ENCODE measurements around the gene SEPTIN8. TPM values are rescaled to one million over a fixed set of nuclear protein-coding genes. Genes with fewer than 3 reads are reported as not detected.

Gene SEPTIN8
- total and polyA plus RNA-seq, 10 of the 15 experiments (the other 5 are each of a cell fraction or from before 2014, with no cell fraction given) = 6.1 to 96.1 (median 29.4) TPM

DNA sequence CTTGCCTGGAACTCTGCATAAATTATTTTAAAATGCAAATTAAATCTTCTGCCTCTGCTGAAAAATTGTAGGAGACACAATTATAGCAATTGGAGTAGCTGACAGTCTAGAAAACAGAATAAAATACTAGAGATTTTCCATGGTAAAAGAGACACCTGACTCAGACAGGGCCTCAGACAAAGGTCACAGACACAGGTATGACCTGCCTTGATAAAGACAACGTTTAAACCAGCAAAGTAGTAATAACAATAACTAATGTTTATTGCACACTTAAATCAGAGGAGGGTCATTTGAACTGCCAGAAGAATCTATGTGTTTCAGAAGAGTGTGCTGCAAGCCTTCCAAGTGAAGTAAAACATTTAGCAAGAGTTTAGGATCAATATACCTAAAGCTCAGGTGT, 40.0 kb upstream of the SEPTIN8 start:
- ChIA-PET RAD21 (ENCODE audit: unreplicated experiment) (interaction anchor here (0.7 to 7.7 kb wide), 14 partner anchors 8 to 316 kb away, joined by 3 to 106 read pairs (median 4); no protein-coding TSS in a partner anchor), CTCF (interaction anchor here (1.2 to 7.7 kb wide), 11 partner anchors 9 to 431 kb away, joined by 4 to 159 read pairs (median 31); partner anchors contain the start of gene CCNI2), SMC1A (ENCODE audit: uncharacterized antibody, unreplicated experiment) (interaction anchor here (0.8 to 10.9 kb wide), 14 partner anchors 8 to 582 kb away, joined by 3 to 129 read pairs (median 4); partner anchors contain the start of gene IL13), POLR2A (interaction anchor here (1.1 to 6.2 kb wide), 2 partner anchors 10 to 69 kb away, joined by 3 to 41 read pairs; partner anchors contain the start of gene CCNI2)
- no peak for ATAC-seq
- Histone ChIP-seq H3K36me3 (ENCODE audit: control insufficient read depth in 2 of 2, insufficient read depth in 2 of 2, low read length in 1 of 2) (no peaks in the 10 kb centered on the region), H3K27ac (ENCODE audit: control insufficient read depth, insufficient read depth) (no peak overlapping the region), H3K79me2 (ENCODE audit: control insufficient read depth, insufficient read depth, low read length) (no peaks in the 10 kb centered on the region), H3K4me1 (ENCODE audit: control insufficient read depth, insufficient read depth, low read length) (no peaks in the 10 kb centered on the region; the same call in 1 of the 2 replicates), H3K9me3 (replicated peaks; ENCODE audit: control insufficient read depth, insufficient read depth, low read length) (no peaks in the 10 kb centered on the region; the same call in 2 of the 3 replicates), H3K27me3 (replicated peaks in 1 of 2; ENCODE audit: control insufficient read depth in 2 of 2, insufficient read depth in 2 of 2, low read length in 1 of 2) (peaks cover 0 to 8% of the 10 kb centered on the region in 2 experiments; a peak in 2 of 4 replicates), H3K4me3 (no peak overlapping the region), H2AFZ (ENCODE audit: control insufficient read depth, low read depth, low read length) (no peak overlapping the region), H3K4me2 (ENCODE audit: control insufficient read depth, insufficient read depth) (no peak overlapping the region), H3K9ac (ENCODE audit: control insufficient read depth, insufficient read depth, low read length) (no peak overlapping the region), H4K20me1 (ENCODE audit: control insufficient read depth, insufficient read depth) (no peaks in the 10 kb centered on the region)
- intact Hi-C loops (cut with micrococcal nuclease; ENCODE audit: unreplicated experiment) (no loop called here), in situ Hi-C loops (cut with MboI) (loop anchor here (5.0 kb wide), 1 partner anchor 430 kb away; no protein-coding TSS in a partner anchor)
- TF ChIP-seq HDAC6 (IDR thresholded peaks at IDR 0.05; ENCODE audit: unreplicated experiment) = no peak
- 0% methylated on average over 1 of the region's 1 CpG for WGBS (ENCODE audit: insufficient coverage, insufficient replicate concordance, low lambda C conversion rate, missing lambda C conversion rate)
- no TSS peak for BruUV-seq (replicated peaks)
- no peak for DNase-seq (ENCODE audit: low read depth, low spot score)
- no peak for FAIRE-seq

DNA sequence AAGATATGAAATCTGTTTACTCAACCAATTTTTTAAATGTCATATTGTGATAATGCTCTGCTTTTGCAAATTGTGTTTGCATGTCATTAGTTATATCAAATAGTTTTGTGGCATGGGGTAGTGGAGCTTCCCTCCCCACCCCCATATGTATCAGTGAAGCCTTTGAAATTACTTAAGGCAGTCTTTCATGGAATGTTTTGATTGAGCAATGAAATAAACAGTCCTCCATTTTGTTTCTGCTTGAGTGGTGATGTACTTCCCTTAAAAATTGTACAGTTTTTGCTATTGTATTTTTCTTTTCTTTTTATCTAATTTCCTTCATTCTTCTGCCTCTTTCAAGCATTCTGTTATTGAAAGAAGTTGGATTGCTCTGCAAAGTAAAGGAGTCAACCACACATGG, 39.5 kb upstream of the SEPTIN8 start:
- no peak overlapping the region for H2AFZ ChIP-seq (ENCODE audit: control insufficient read depth, low read depth, low read length)
- no peak for FAIRE-seq
- no peaks in the 10 kb centered on the region for H3K79me2 ChIP-seq (ENCODE audit: control insufficient read depth, insufficient read depth, low read length)
- no TSS peak for BruUV-seq (replicated peaks)
- no peaks in the 10 kb centered on the region for H4K20me1 ChIP-seq (ENCODE audit: control insufficient read depth, insufficient read depth)
- ATAC-seq = no peak
- CTCF ChIA-PET = interaction anchor here (1.2 to 7.7 kb wide), 6 partner anchors 9 to 430 kb away, joined by 4 to 159 read pairs (median 33); no protein-coding TSS in a partner anchor
- RAD21 ChIA-PET (ENCODE audit: unreplicated experiment) = interaction anchor here (1.2 to 7.7 kb wide), 4 partner anchors 8 to 80 kb away, joined by 4 to 106 read pairs (median 11); no protein-coding TSS in a partner anchor
- H3K27ac ChIP-seq (ENCODE audit: control insufficient read depth, insufficient read depth) = no peak overlapping the region
- peaks cover 0 to 11% of the 10 kb centered on the region in 2 experiments; a peak in 2 of 4 replicates for H3K27me3 ChIP-seq (replicated peaks in 1 of 2; ENCODE audit: control insufficient read depth in 2 of 2, insufficient read depth in 2 of 2, low read length in 1 of 2)
- no peak for DNase-seq (ENCODE audit: low read depth, low spot score)
- POLR2A ChIA-PET = interaction anchor here (6.2 kb wide), 1 partner anchor 9 kb away, joined by 41 read pairs; no protein-coding TSS in a partner anchor
- H3K4me3 ChIP-seq = no peak overlapping the region
- in situ Hi-C loops (cut with MboI) (loop anchor here (5.0 kb wide), 1 partner anchor 429 kb away; no protein-coding TSS in a partner anchor), intact Hi-C loops (cut with micrococcal nuclease; ENCODE audit: unreplicated experiment) (no loop called here)
- H3K9me3 ChIP-seq (replicated peaks; ENCODE audit: control insufficient read depth, insufficient read depth, low read length) = no peaks in the 10 kb centered on the region; the same call in 2 of the 3 replicates
- SMC1A ChIA-PET (ENCODE audit: uncharacterized antibody, unreplicated experiment) = interaction anchor here (1.0 to 10.9 kb wide), 7 partner anchors 7 to 305 kb away, joined by 3 to 129 read pairs (median 55); no protein-coding TSS in a partner anchor
- no peak overlapping the region for H3K9ac ChIP-seq (ENCODE audit: control insufficient read depth, insufficient read depth, low read length)
- no peaks in the 10 kb centered on the region for H3K36me3 ChIP-seq (ENCODE audit: control insufficient read depth in 2 of 2, insufficient read depth in 2 of 2, low read length in 1 of 2)
- H3K4me2 ChIP-seq (ENCODE audit: control insufficient read depth, insufficient read depth) = no peak overlapping the region
- H3K4me1 ChIP-seq (ENCODE audit: control insufficient read depth, insufficient read depth, low read length) = no peaks in the 10 kb centered on the region; the same call in 1 of the 2 replicates
- no peak for TF ChIP-seq MTA2 (IDR thresholded peaks at IDR 0.05; ENCODE audit: low read depth)
- TF ChIP-seq MYB (IDR thresholded peaks at IDR 0.05; ENCODE audit: borderline replicate concordance, low read depth, low read length) = no peak
- no peak for TF ChIP-seq IRF4 (IDR thresholded peaks at IDR 0.05; ENCODE audit: low read depth, low read length)
- no peak for TF ChIP-seq TAF1 (IDR thresholded peaks at IDR 0.05; ENCODE audit: borderline replicate concordance, low read depth, low read length)
- TF ChIP-seq, protein P1, sequence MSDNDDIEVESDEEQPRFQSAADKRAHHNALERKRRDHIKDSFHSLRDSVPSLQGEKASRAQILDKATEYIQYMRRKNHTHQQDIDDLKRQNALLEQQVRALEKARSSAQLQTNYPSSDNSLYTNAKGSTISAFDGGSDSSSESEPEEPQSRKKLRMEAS (IDR thresholded peaks at IDR 0.05; ENCODE audit: low read depth, low read length) = no peak
- no peak for TF ChIP-seq FOXK2 (IDR thresholded peaks at IDR 0.05)
- no peak for TF ChIP-seq STAT1 (conservative IDR thresholded peaks at IDR 0.05)
- TF ChIP-seq TBL1XR1 (IDR thresholded peaks at IDR 0.05; ENCODE audit: low read depth, low read length) = no peak
- no peak for TF ChIP-seq GATAD2B (conservative IDR thresholded peaks at IDR 0.05; ENCODE audit: low read depth)
- TF ChIP-seq IKZF2 (IDR thresholded peaks at IDR 0.05) = no peak
- no peak for TF ChIP-seq CHD4 (IDR thresholded peaks at IDR 0.05)
- TF ChIP-seq, protein P2, sequence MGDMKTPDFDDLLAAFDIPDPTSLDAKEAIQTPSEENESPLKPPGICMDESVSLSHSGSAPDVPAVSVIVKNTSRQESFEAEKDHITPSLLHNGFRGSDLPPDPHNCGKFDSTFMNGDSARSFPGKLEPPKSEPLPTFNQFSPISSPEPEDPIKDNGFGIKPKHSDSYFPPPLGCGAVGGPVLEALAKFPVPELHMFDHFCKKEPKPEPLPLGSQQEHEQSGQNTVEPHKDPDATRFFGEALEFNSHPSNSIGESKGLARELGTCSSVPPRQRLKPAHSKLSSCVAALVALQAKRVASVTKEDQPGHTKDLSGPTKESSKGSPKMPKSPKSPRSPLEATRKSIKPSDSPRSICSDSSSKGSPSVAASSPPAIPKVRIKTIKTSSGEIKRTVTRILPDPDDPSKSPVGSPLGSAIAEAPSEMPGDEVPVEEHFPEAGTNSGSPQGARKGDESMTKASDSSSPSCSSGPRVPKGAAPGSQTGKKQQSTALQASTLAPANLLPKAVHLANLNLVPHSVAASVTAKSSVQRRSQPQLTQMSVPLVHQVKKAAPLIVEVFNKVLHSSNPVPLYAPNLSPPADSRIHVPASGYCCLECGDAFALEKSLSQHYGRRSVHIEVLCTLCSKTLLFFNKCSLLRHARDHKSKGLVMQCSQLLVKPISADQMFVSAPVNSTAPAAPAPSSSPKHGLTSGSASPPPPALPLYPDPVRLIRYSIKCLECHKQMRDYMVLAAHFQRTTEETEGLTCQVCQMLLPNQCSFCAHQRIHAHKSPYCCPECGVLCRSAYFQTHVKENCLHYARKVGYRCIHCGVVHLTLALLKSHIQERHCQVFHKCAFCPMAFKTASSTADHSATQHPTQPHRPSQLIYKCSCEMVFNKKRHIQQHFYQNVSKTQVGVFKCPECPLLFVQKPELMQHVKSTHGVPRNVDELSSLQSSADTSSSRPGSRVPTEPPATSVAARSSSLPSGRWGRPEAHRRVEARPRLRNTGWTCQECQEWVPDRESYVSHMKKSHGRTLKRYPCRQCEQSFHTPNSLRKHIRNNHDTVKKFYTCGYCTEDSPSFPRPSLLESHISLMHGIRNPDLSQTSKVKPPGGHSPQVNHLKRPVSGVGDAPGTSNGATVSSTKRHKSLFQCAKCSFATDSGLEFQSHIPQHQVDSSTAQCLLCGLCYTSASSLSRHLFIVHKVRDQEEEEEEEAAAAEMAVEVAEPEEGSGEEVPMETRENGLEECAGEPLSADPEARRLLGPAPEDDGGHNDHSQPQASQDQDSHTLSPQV (IDR thresholded peaks at IDR 0.05) = no peak
- TF ChIP-seq ZNF207 (IDR thresholded peaks at IDR 0.05; ENCODE audit: borderline replicate concordance) = no peak

All from GM12878 (cell line).